Astrocyte (in vitro differentiated cells and primary cell): ENCODE results near the gene TBL1XR1.

Experiments used
- CTCF ChIP-seq: IDR thresholded peaks from 2 replicates; pipeline ENCODE4 v1.5.1; 2011; ENCODE audit warnings: low read depth, mild to moderate bottlenecking, inconsistent platforms, low read length, moderate library complexity; ENCODE audit not compliant: insufficient read depth
- EZH2 ChIP-seq: IDR thresholded peaks from 2 replicates; pipeline ENCODE4 v1.6.1; 2012; ENCODE audit warnings: mild to moderate bottlenecking, low read length, inconsistent platforms; ENCODE audit not compliant: insufficient read depth

- TF ChIP-seq EZH2: no peak
- TF ChIP-seq CTCF: no peak
These were observed 15.0 kb upstream of the TBL1XR1 start for GRCh38 chr3:177212278-177212610.
